Trophoblast cell (in vitro differentiated cells and primary cell): ENCODE data around the gene COBL.

Experiments
- DNase-seq, 2 donors: peaks; one replicate each; pipeline ENCODE4 v3.0.0-alpha.2; 2016
- H2AFZ ChIP-seq: 2 replicates; pipeline ENCODE4 v1.6.1; 2013; ENCODE audit warnings: low read length, moderate library complexity, mild to moderate bottlenecking; ENCODE audit not compliant: insufficient read depth, poor library complexity
- H2AK5ac ChIP-seq: 2 replicates; pipeline ENCODE4 v1.6.1; 2013; ENCODE audit warnings: mild to moderate bottlenecking, low read length
- H2BK120ac ChIP-seq: 2 replicates; pipeline ENCODE4 v1.6.1; 2013; ENCODE audit warnings: low read length, mild to moderate bottlenecking, moderate library complexity; ENCODE audit not compliant: insufficient read depth, poor library complexity
- H2BK12ac ChIP-seq: 2 replicates; pipeline ENCODE4 v1.6.1; 2013; ENCODE audit warnings: mild to moderate bottlenecking, low read length, moderate library complexity
- H2BK5ac ChIP-seq: 2 replicates; pipeline ENCODE4 v1.6.1; 2013; ENCODE audit warnings: low read length, low read depth, moderate library complexity, mild to moderate bottlenecking; ENCODE audit not compliant: poor library complexity
- H3K14ac ChIP-seq: 2 replicates; pipeline ENCODE4 v1.6.1; 2013; ENCODE audit warnings: mild to moderate bottlenecking, low read length
- H3K18ac ChIP-seq: 2 replicates; pipeline ENCODE4 v1.6.1; 2013; ENCODE audit warnings: mild to moderate bottlenecking, low read length
- H3K23ac ChIP-seq: 2 replicates; pipeline ENCODE4 v1.6.1; 2013; ENCODE audit warnings: low read length
- H3K27ac ChIP-seq: 2 replicates; pipeline ENCODE4 v1.5.1; 2013; ENCODE audit warnings: low read depth, mild to moderate bottlenecking, inconsistent platforms, low read length, moderate library complexity
- H3K27me3 ChIP-seq: 2 replicates; pipeline ENCODE4 v1.6.1; 2013; ENCODE audit warnings: inconsistent platforms, mild to moderate bottlenecking, low read length, moderate library complexity; ENCODE audit not compliant: insufficient read depth
- H3K36me3 ChIP-seq, 2 experiments: 1 replicate in 1 of 2; 2 replicates in 1 of 2; pipeline ENCODE4 v1.6.1; 2013; ENCODE audit warnings: low read length in 2 of 2, mild to moderate bottlenecking in 2 of 2, moderate library complexity in 1 of 2; ENCODE audit not compliant: insufficient read depth in 2 of 2, control insufficient read depth in 1 of 2
- H3K4ac ChIP-seq: 2 replicates; pipeline ENCODE4 v1.6.1; 2013; ENCODE audit warnings: low read depth, mild to moderate bottlenecking, low read length, moderate library complexity
- H3K4me1 ChIP-seq, 2 experiments: 1 replicate in 1 of 2; 2 replicates in 1 of 2; pipeline ENCODE4 v1.6.1; 2013; ENCODE audit warnings: low read length in 2 of 2, mild to moderate bottlenecking in 2 of 2, moderate library complexity in 1 of 2; ENCODE audit not compliant: insufficient read depth in 2 of 2, control insufficient read depth in 1 of 2
- H3K4me2 ChIP-seq: 2 replicates; pipeline ENCODE4 v1.6.1; 2013; ENCODE audit warnings: inconsistent platforms, mild to moderate bottlenecking, low read length, moderate library complexity
- H3K4me3 ChIP-seq: 2 replicates; pipeline ENCODE4 v1.5.1; 2013; ENCODE audit warnings: mild to moderate bottlenecking, low read depth, low read length, inconsistent platforms
- H3K79me1 ChIP-seq: one replicate; pipeline ENCODE4 v1.6.1; 2013; ENCODE audit warnings: low read length
- H3K79me2 ChIP-seq: 2 replicates; pipeline ENCODE4 v1.6.1; 2013; ENCODE audit warnings: low read length, mild to moderate bottlenecking; ENCODE audit not compliant: control insufficient read depth, insufficient read depth, poor library complexity
- H3K9ac ChIP-seq: 2 replicates; pipeline ENCODE4 v1.6.1; 2013; ENCODE audit warnings: mild to moderate bottlenecking, low read length
- H3K9me3 ChIP-seq: 2 replicates; pipeline ENCODE4 v1.6.1; 2013; ENCODE audit warnings: low read depth, mild to moderate bottlenecking, control low read depth, inconsistent platforms, low read length; ENCODE audit not compliant: insufficient read depth
- H4K12ac ChIP-seq: 2 replicates; pipeline ENCODE4 v1.6.1; 2013; ENCODE audit warnings: low read depth, mild to moderate bottlenecking, low read length, moderate library complexity
- H4K8ac ChIP-seq: 2 replicates; pipeline ENCODE4 v1.6.1; 2013; ENCODE audit warnings: low read depth, mild to moderate bottlenecking, low read length, moderate library complexity
- H4K91ac ChIP-seq: one replicate; pipeline ENCODE4 v1.6.1; 2013; ENCODE audit warnings: low read depth, mild to moderate bottlenecking, low read length, moderate library complexity
- WGBS: extraction: QIAGEN DNeasy Blood & Tissue Kit; methylation state at CpG from one replicate; pipeline ENCODE4 v1.1.7; 2013; ENCODE audit warnings: missing lambda C conversion rate; ENCODE audit not compliant: insufficient read length, insufficient coverage; ENCODE audit errors: extremely low coverage; 5-methylcytosine and 5-hydroxymethylcytosine counted together

COBL gene

GRCh38 chr7:51298912-51299311 lies 17.7 kb downstream of the COBL start:
- H3K4ac ChIP-seq = no peak overlapping the region
- no peak overlapping the region for H4K12ac ChIP-seq
- no peak overlapping the region for H2BK5ac ChIP-seq
- no peak overlapping the region for H3K27ac ChIP-seq
- H3K79me1 ChIP-seq = no peaks in the 10 kb centered on the region
- no peak overlapping the region for H2BK120ac ChIP-seq
- no peak overlapping the region for H4K8ac ChIP-seq
- H3K4me2 ChIP-seq = no peak overlapping the region
- H3K4me1 ChIP-seq = peaks cover 0 to 3% of the 10 kb centered on the region in 2 experiments
- H3K27me3 ChIP-seq = no peaks in the 10 kb centered on the region
- H2BK12ac ChIP-seq = no peak overlapping the region
- no peak overlapping the region for H4K91ac ChIP-seq
- no peak overlapping the region for H3K18ac ChIP-seq
- DNase-seq = no peak
- H3K9ac ChIP-seq = no peak overlapping the region
- no peak overlapping the region for H3K4me3 ChIP-seq
- H3K9me3 ChIP-seq = peaks cover 1% of the 10 kb centered on the region
- H3K14ac ChIP-seq = no peak overlapping the region
- no peak overlapping the region for H2AK5ac ChIP-seq
- no peak overlapping the region for H2AFZ ChIP-seq
- no peak overlapping the region for H3K23ac ChIP-seq
- no peaks in the 10 kb centered on the region for H3K36me3 ChIP-seq
- H3K79me2 ChIP-seq = no peaks in the 10 kb centered on the region
- WGBS = no CpG with 5 or more reads among the region's 5 CpGs

GRCh38 chr7:51297986-51298385 lies 18.6 kb downstream of the COBL start:
- Histone ChIP-seq H3K36me3 (no peaks in the 10 kb centered on the region), H2BK5ac (no peak overlapping the region), H3K27ac (no peak overlapping the region), H2BK120ac (no peak overlapping the region), H3K18ac (no peak overlapping the region), H3K9me3 (peaks cover 1% of the 10 kb centered on the region), H2BK12ac (no peak overlapping the region), H4K8ac (no peak overlapping the region), H3K79me2 (no peaks in the 10 kb centered on the region), H2AK5ac (no peak overlapping the region), H3K4me3 (no peak overlapping the region), H4K91ac (no peak overlapping the region), H3K9ac (no peak overlapping the region), H3K79me1 (no peaks in the 10 kb centered on the region), H4K12ac (no peak overlapping the region), H3K4me1 (no peaks in the 10 kb centered on the region), H3K4ac (no peak overlapping the region), H3K23ac (no peak overlapping the region), H2AFZ (no peak overlapping the region), H3K14ac (no peak overlapping the region), H3K27me3 (no peaks in the 10 kb centered on the region), H3K4me2 (no peak overlapping the region)
- no CpG with 5 or more reads among the region's 3 CpGs for WGBS
- DNase-seq = no peak

- no CpG with 5 or more reads among the region's 3 CpGs for WGBS
- no peaks in the 10 kb centered on the region for H3K79me1 ChIP-seq
- H3K79me2 ChIP-seq = no peaks in the 10 kb centered on the region
- H3K23ac ChIP-seq = no peak overlapping the region
- H3K14ac ChIP-seq = no peak overlapping the region
- no peak overlapping the region for H2BK12ac ChIP-seq
- no peaks in the 10 kb centered on the region for H3K4me1 ChIP-seq
- no peak overlapping the region for H4K12ac ChIP-seq
- no peak overlapping the region for H2AK5ac ChIP-seq
- H2BK5ac ChIP-seq = no peak overlapping the region
- no peak overlapping the region for H4K8ac ChIP-seq
- no peak overlapping the region for H3K4me2 ChIP-seq
- no peak overlapping the region for H4K91ac ChIP-seq
- H3K9ac ChIP-seq = no peak overlapping the region
- no peak overlapping the region for H2AFZ ChIP-seq
- no peak for DNase-seq
- no peaks in the 10 kb centered on the region for H3K27me3 ChIP-seq
- no peak overlapping the region for H3K27ac ChIP-seq
- no peak overlapping the region for H3K4me3 ChIP-seq
- H3K18ac ChIP-seq = no peak overlapping the region
- H3K9me3 ChIP-seq = peaks cover 4% of the 10 kb centered on the region
- H3K4ac ChIP-seq = no peak overlapping the region
- H2BK120ac ChIP-seq = no peak overlapping the region
- H3K36me3 ChIP-seq = no peaks in the 10 kb centered on the region
Measured at GRCh38 chr7:51295440-51296245, 21.0 kb downstream of the COBL start.

- no peaks in the 10 kb centered on the region for H3K79me2 ChIP-seq
- H3K4me3 ChIP-seq = no peak overlapping the region
- no peak overlapping the region for H3K9ac ChIP-seq
- no peak overlapping the region for H2AFZ ChIP-seq
- no peak overlapping the region for H2AK5ac ChIP-seq
- no peak overlapping the region for H3K18ac ChIP-seq
- H4K8ac ChIP-seq = no peak overlapping the region
- no peaks in the 10 kb centered on the region for H3K27me3 ChIP-seq
- H3K14ac ChIP-seq = no peak overlapping the region
- H4K12ac ChIP-seq = no peak overlapping the region
- H3K4me1 ChIP-seq = no peaks in the 10 kb centered on the region
- WGBS = no CpG with 5 or more reads among the region's 4 CpGs
- H2BK12ac ChIP-seq = no peak overlapping the region
- no peak overlapping the region for H2BK120ac ChIP-seq
- H3K4ac ChIP-seq = no peak overlapping the region
- H3K4me2 ChIP-seq = no peak overlapping the region
- no peaks in the 10 kb centered on the region for H3K79me1 ChIP-seq
- H3K9me3 ChIP-seq = peaks cover 3% of the 10 kb centered on the region
- no peak for DNase-seq
- no peak overlapping the region for H3K23ac ChIP-seq
- H2BK5ac ChIP-seq = no peak overlapping the region
- no peak overlapping the region for H4K91ac ChIP-seq
- no peak overlapping the region for H3K27ac ChIP-seq
- H3K36me3 ChIP-seq = no peaks in the 10 kb centered on the region
Measured at GRCh38 chr7:51292596-51292995, 24.0 kb downstream of the COBL start.
